ENCODE measurements around the gene OR1N1. TPM values are rescaled to one million over a fixed set of nuclear protein-coding genes. Genes with fewer than 3 reads are reported as not detected.

Gene OR1N1
- total and polyA plus RNA-seq, 2 donors (not counting 1 experiment from before 2014, with no cell fraction given): not detected

- H3K9me3 ChIP-seq (ENCODE audit: control insufficient read depth, insufficient read depth, low read depth, low read length): no peaks in the 10 kb centered on the region
- H3K4me3 ChIP-seq (replicated peaks in 1 of 4; ENCODE audit: control extremely low read depth in 1 of 4, insufficient read depth in 1 of 4, low read depth in 3 of 4, low read length in 4 of 4): no peak overlapping the region
- H3K9ac ChIP-seq (ENCODE audit: insufficient read depth, low read length): no peak overlapping the region
- TF ChIP-seq, protein P1, sequence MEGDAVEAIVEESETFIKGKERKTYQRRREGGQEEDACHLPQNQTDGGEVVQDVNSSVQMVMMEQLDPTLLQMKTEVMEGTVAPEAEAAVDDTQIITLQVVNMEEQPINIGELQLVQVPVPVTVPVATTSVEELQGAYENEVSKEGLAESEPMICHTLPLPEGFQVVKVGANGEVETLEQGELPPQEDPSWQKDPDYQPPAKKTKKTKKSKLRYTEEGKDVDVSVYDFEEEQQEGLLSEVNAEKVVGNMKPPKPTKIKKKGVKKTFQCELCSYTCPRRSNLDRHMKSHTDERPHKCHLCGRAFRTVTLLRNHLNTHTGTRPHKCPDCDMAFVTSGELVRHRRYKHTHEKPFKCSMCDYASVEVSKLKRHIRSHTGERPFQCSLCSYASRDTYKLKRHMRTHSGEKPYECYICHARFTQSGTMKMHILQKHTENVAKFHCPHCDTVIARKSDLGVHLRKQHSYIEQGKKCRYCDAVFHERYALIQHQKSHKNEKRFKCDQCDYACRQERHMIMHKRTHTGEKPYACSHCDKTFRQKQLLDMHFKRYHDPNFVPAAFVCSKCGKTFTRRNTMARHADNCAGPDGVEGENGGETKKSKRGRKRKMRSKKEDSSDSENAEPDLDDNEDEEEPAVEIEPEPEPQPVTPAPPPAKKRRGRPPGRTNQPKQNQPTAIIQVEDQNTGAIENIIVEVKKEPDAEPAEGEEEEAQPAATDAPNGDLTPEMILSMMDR (conservative IDR thresholded peaks at IDR 0.05 in 1 of 2, IDR thresholded peaks at IDR 0.05 in 1 of 2; ENCODE audit: low read depth in 1 of 2, low read length in 2 of 2): no peak
- TF ChIP-seq EZH2 (IDR thresholded peaks at IDR 0.05; ENCODE audit: low read length, missing control alignments): no peak
- no peak for DNase-seq (ENCODE audit: low read depth in 2 of 2)
- H4K20me1 ChIP-seq (ENCODE audit: control insufficient read depth, extremely low read depth, insufficient read depth, low read length): no peaks in the 10 kb centered on the region
- no peaks in the 10 kb centered on the region for H3K4me1 ChIP-seq (ENCODE audit: control insufficient read depth, extremely low read depth, insufficient read depth, low read length)
- H3K27ac ChIP-seq (ENCODE audit: insufficient read depth, low read length): no peak overlapping the region
- no peaks in the 10 kb centered on the region for H3K79me2 ChIP-seq (ENCODE audit: control insufficient read depth, insufficient read depth, low read length)
- H2AFZ ChIP-seq (ENCODE audit: low read length): no peak overlapping the region
- H3K4me2 ChIP-seq (ENCODE audit: extremely low read depth, insufficient read depth, low read length): no peak overlapping the region
- no peaks in the 10 kb centered on the region for H3K27me3 ChIP-seq (ENCODE audit: control insufficient read depth, insufficient read depth, low read length)
- no peaks in the 10 kb centered on the region for H3K36me3 ChIP-seq (ENCODE audit: control insufficient read depth, insufficient read depth, low read length)
These were observed 48.0 kb downstream of the OR1N1 start for GRCh38 chr9:122479062-122479461.

DNA sequence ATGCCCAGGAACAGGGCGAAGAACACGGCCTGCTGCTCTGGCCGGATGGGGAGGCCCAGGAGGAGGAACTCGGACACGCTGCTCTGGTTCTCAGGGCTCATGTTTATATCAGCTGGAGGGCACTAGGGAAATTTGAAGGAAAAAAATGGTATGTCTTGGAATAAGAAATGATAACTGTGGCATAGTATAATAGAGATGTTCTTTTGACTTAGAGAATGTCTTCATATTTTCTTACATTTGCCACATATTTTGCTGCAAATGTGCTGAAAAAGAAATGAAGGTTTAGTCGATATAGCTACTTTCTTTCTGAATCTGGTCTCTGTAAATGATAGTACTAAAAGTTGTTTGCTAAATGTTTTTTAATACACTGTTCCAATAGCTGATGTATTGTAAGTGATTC lies 49.3 kb downstream of the OR1N1 start, which contains the start of gene OR1J1:
Gene OR1J1 (minus strand): TSS at position 101 of the 400 bp plus-strand sequence. CDS start 0 bp downstream, at position 101.
- H3K4me3 ChIP-seq (replicated peaks in 1 of 4; ENCODE audit: control extremely low read depth in 1 of 4, insufficient read depth in 1 of 4, low read depth in 3 of 4, low read length in 4 of 4): no peak within 1 kb of the TSS
- no peak within 1 kb of the TSS for H3K27ac ChIP-seq (ENCODE audit: insufficient read depth, low read length)
- no peaks in the 10 kb centered on the region for H3K79me2 ChIP-seq (ENCODE audit: control insufficient read depth, insufficient read depth, low read length)
- no peak within 1 kb of the TSS for H3K4me2 ChIP-seq (ENCODE audit: extremely low read depth, insufficient read depth, low read length)
- TF ChIP-seq, protein P1 (conservative IDR thresholded peaks at IDR 0.05 in 1 of 2, IDR thresholded peaks at IDR 0.05 in 1 of 2; ENCODE audit: low read depth in 1 of 2, low read length in 2 of 2): no peak
- TF ChIP-seq EZH2 (IDR thresholded peaks at IDR 0.05; ENCODE audit: low read length, missing control alignments): no peak
- no peaks in the 10 kb centered on the region for H3K4me1 ChIP-seq (ENCODE audit: control insufficient read depth, extremely low read depth, insufficient read depth, low read length)
- no peaks in the 10 kb centered on the region for H3K36me3 ChIP-seq (ENCODE audit: control insufficient read depth, insufficient read depth, low read length)
- DNase-seq (ENCODE audit: low read depth in 2 of 2): no peak
- no peaks in the 10 kb centered on the region for H4K20me1 ChIP-seq (ENCODE audit: control insufficient read depth, extremely low read depth, insufficient read depth, low read length)
- no peak within 1 kb of the TSS for H2AFZ ChIP-seq (ENCODE audit: low read length)
- H3K9me3 ChIP-seq (ENCODE audit: control insufficient read depth, insufficient read depth, low read depth, low read length): no peaks in the 10 kb centered on the region
- H3K27me3 ChIP-seq (ENCODE audit: control insufficient read depth, insufficient read depth, low read length): no peaks in the 10 kb centered on the region
- H3K9ac ChIP-seq (ENCODE audit: insufficient read depth, low read length): no peak within 1 kb of the TSS

DNA sequence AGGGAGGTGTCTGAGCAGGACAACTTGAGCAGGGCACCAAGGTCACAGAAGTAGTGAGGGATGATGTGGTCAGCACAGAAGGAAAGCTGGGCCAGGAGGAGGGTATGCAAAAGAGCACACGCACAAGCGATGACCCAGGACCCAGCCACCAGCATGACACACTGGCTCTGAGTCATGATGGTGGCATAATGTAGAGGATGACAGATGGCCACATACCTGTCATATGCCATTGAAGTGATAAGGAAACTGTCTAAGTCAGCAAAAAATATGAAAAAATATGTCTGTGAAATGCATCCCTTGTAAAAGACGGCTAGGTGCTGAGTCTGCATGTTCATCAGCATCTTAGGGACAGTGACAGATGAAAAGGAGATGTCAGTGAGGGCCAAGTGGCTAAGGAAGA lies 49.7 kb downstream of the OR1N1 start:
- no peaks in the 10 kb centered on the region for H3K9me3 ChIP-seq (ENCODE audit: control insufficient read depth, insufficient read depth, low read depth, low read length)
- no peaks in the 10 kb centered on the region for H3K4me1 ChIP-seq (ENCODE audit: control insufficient read depth, extremely low read depth, insufficient read depth, low read length)
- H3K36me3 ChIP-seq (ENCODE audit: control insufficient read depth, insufficient read depth, low read length): no peaks in the 10 kb centered on the region
- H4K20me1 ChIP-seq (ENCODE audit: control insufficient read depth, extremely low read depth, insufficient read depth, low read length): no peaks in the 10 kb centered on the region
- DNase-seq (ENCODE audit: low read depth in 2 of 2): no peak
- H3K4me3 ChIP-seq (replicated peaks in 1 of 4; ENCODE audit: control extremely low read depth in 1 of 4, insufficient read depth in 1 of 4, low read depth in 3 of 4, low read length in 4 of 4): no peak overlapping the region
- H3K27me3 ChIP-seq (ENCODE audit: control insufficient read depth, insufficient read depth, low read length): no peaks in the 10 kb centered on the region
- no peak overlapping the region for H3K9ac ChIP-seq (ENCODE audit: insufficient read depth, low read length)
- TF ChIP-seq, protein P1 (conservative IDR thresholded peaks at IDR 0.05 in 1 of 2, IDR thresholded peaks at IDR 0.05 in 1 of 2; ENCODE audit: low read depth in 1 of 2, low read length in 2 of 2): no peak
- no peak for TF ChIP-seq EZH2 (IDR thresholded peaks at IDR 0.05; ENCODE audit: low read length, missing control alignments)
- H3K79me2 ChIP-seq (ENCODE audit: control insufficient read depth, insufficient read depth, low read length): no peaks in the 10 kb centered on the region
- no peak overlapping the region for H2AFZ ChIP-seq (ENCODE audit: low read length)
- no peak overlapping the region for H3K4me2 ChIP-seq (ENCODE audit: extremely low read depth, insufficient read depth, low read length)
- no peak overlapping the region for H3K27ac ChIP-seq (ENCODE audit: insufficient read depth, low read length)

Other genes starting within 250 kb of the OR1N1 start
- gene PTGS1, start 156.3 kb downstream of the OR1N1 start, total RNA-seq: 8.0 and 13.4 TPM in 2 replicates
- gene PTGS1, start 156.3 kb downstream of the OR1N1 start, polyA plus RNA-seq: 52.9 and 86.5 TPM in 2 replicates
- gene OR1J1, start 49.4 kb downstream of the OR1N1 start, total RNA-seq: not detected in 2 replicates
- gene OR1J1, start 49.4 kb downstream of the OR1N1 start, polyA plus RNA-seq: not detected in 2 replicates
- gene OR1J2, start 16.5 kb downstream of the OR1N1 start, total RNA-seq: 0.26 and 0.33 TPM in 2 replicates
- 0.19 and 0.23 TPM in 2 replicates for gene OR1J2, start 16.5 kb downstream of the OR1N1 start, polyA plus RNA-seq
- not detected in 2 replicates for gene OR1J4, start 8.2 kb downstream of the OR1N1 start, total RNA-seq
- gene OR1J4, start 8.2 kb downstream of the OR1N1 start, polyA plus RNA-seq: 0.34 and 0.49 TPM in 2 replicates
- gene OR1N2, start 25.8 kb upstream of the OR1N1 start, total RNA-seq: not detected in 2 replicates
- not detected in 2 replicates for gene OR1N2, start 25.8 kb upstream of the OR1N1 start, polyA plus RNA-seq
- gene OR1L8, start 56.1 kb upstream of the OR1N1 start, total RNA-seq: not detected in 2 replicates
- 0.07 TPM in 1 of 2 replicates, not detected in the other for gene OR1L8, start 56.1 kb upstream of the OR1N1 start, polyA plus RNA-seq
- not detected in 2 replicates for gene OR1Q1, start 87.4 kb upstream of the OR1N1 start, total RNA-seq
- gene OR1Q1, start 87.4 kb upstream of the OR1N1 start, polyA plus RNA-seq: 0.14 and 0.17 TPM in 2 replicates
- gene OR1B1, start 130.3 kb upstream of the OR1N1 start, total RNA-seq: not detected in 2 replicates
- not detected in 2 replicates for gene OR1B1, start 130.3 kb upstream of the OR1N1 start, polyA plus RNA-seq
- not detected in 2 replicates for gene OR1L1, start 134.4 kb upstream of the OR1N1 start, total RNA-seq
- not detected in 2 replicates for gene OR1L1, start 134.4 kb upstream of the OR1N1 start, polyA plus RNA-seq
- gene OR1L3, start 147.8 kb upstream of the OR1N1 start, total RNA-seq: not detected in 2 replicates
- gene OR1L3, start 147.8 kb upstream of the OR1N1 start, polyA plus RNA-seq: not detected in 2 replicates
- gene OR1L4, start 196.7 kb upstream of the OR1N1 start, total RNA-seq: not detected in 2 replicates
- gene OR1L4, start 196.7 kb upstream of the OR1N1 start, polyA plus RNA-seq: not detected in 2 replicates
- gene OR1L6, start 215.0 kb upstream of the OR1N1 start, total RNA-seq: not detected in 2 replicates
- not detected in 2 replicates for gene OR1L6, start 215.0 kb upstream of the OR1N1 start, polyA plus RNA-seq

Measured in fibroblast of lung (primary cell).